ENCODE measurements around the gene PSMD6.

PSMD6 gene

GRCh38 chr3:64053117-64053516, 29.8 kb upstream of the PSMD6 start:
- H3K79me2 ChIP-seq (ENCODE audit: low read length), result no peaks in the 10 kb centered on the region
- H3K4me3 ChIP-seq (ENCODE audit: low read length), result no peak overlapping the region
- no peaks in the 10 kb centered on the region for H3K27me3 ChIP-seq (ENCODE audit: low read depth, low read length)
- no peaks in the 10 kb centered on the region for H3K36me3 ChIP-seq (replicated peaks; ENCODE audit: low read depth, low read length)
- H3K27ac ChIP-seq (ENCODE audit: low read length), result no peak overlapping the region
- H2AFZ ChIP-seq (ENCODE audit: low read depth, low read length), result no peak overlapping the region
- no peaks in the 10 kb centered on the region for H3K9me3 ChIP-seq (ENCODE audit: insufficient read depth, low read length)
- no peaks in the 10 kb centered on the region for H4K20me1 ChIP-seq (ENCODE audit: insufficient read depth, low read length)
- H3K4me1 ChIP-seq (ENCODE audit: low read length), result peaks cover 18% of the 10 kb centered on the region
- H3K4me2 ChIP-seq (ENCODE audit: low read length), result no peak overlapping the region
- H3K9ac ChIP-seq (ENCODE audit: low read length), result no peak overlapping the region
- TF ChIP-seq, protein P1, sequence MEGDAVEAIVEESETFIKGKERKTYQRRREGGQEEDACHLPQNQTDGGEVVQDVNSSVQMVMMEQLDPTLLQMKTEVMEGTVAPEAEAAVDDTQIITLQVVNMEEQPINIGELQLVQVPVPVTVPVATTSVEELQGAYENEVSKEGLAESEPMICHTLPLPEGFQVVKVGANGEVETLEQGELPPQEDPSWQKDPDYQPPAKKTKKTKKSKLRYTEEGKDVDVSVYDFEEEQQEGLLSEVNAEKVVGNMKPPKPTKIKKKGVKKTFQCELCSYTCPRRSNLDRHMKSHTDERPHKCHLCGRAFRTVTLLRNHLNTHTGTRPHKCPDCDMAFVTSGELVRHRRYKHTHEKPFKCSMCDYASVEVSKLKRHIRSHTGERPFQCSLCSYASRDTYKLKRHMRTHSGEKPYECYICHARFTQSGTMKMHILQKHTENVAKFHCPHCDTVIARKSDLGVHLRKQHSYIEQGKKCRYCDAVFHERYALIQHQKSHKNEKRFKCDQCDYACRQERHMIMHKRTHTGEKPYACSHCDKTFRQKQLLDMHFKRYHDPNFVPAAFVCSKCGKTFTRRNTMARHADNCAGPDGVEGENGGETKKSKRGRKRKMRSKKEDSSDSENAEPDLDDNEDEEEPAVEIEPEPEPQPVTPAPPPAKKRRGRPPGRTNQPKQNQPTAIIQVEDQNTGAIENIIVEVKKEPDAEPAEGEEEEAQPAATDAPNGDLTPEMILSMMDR (IDR thresholded peaks at IDR 0.05; ENCODE audit: low read depth, low read length), result no peak
- no peak for TF ChIP-seq EZH2phosphoT487 (IDR thresholded peaks at IDR 0.05; ENCODE audit: low read depth)

GRCh38 chr3:64049832-64050231, 26.5 kb upstream of the PSMD6 start:
- H3K36me3 ChIP-seq (replicated peaks; ENCODE audit: low read depth, low read length), result no peaks in the 10 kb centered on the region
- H3K4me2 ChIP-seq (ENCODE audit: low read length), result no peak overlapping the region
- H3K4me1 ChIP-seq (ENCODE audit: low read length), result peaks cover 6% of the 10 kb centered on the region
- no peak overlapping the region for H3K4me3 ChIP-seq (ENCODE audit: low read length)
- H3K9me3 ChIP-seq (ENCODE audit: insufficient read depth, low read length), result no peaks in the 10 kb centered on the region
- H3K9ac ChIP-seq (ENCODE audit: low read length), result no peak overlapping the region
- H4K20me1 ChIP-seq (ENCODE audit: insufficient read depth, low read length), result no peaks in the 10 kb centered on the region
- TF ChIP-seq, protein P1 (IDR thresholded peaks at IDR 0.05; ENCODE audit: low read depth, low read length), result no peak
- no peak for TF ChIP-seq EZH2phosphoT487 (IDR thresholded peaks at IDR 0.05; ENCODE audit: low read depth)
- no peak overlapping the region for H2AFZ ChIP-seq (ENCODE audit: low read depth, low read length)
- no peak overlapping the region for H3K27ac ChIP-seq (ENCODE audit: low read length)
- peaks cover 16% of the 10 kb centered on the region for H3K27me3 ChIP-seq (ENCODE audit: low read depth, low read length)
- H3K79me2 ChIP-seq (ENCODE audit: low read length), result no peaks in the 10 kb centered on the region

DNA sequence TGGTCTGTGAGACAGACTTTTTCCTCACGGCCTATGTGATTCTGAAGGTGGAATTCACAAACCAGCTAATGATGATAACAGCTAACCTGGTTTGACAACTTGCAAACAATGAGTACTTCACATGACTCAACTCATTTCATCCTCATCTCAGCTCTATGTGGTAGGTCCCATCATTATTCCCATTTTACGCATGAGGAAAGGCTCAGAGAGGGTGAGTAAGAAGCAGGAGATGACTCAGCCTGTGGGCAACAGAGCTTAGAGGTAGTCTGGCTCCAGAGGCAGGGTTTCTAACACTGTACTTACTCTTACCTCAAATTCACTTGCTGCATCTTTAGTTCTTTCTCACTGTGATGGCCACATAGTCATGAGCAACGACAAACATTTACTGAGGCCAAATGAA, 25.8 kb upstream of the PSMD6 start:
- Histone ChIP-seq H3K27me3 (ENCODE audit: low read depth, low read length) (peaks cover 16% of the 10 kb centered on the region), H3K4me2 (ENCODE audit: low read length) (no peak overlapping the region), H2AFZ (ENCODE audit: low read depth, low read length) (no peak overlapping the region), H4K20me1 (ENCODE audit: insufficient read depth, low read length) (no peaks in the 10 kb centered on the region), H3K9me3 (ENCODE audit: insufficient read depth, low read length) (no peaks in the 10 kb centered on the region), H3K79me2 (ENCODE audit: low read length) (no peaks in the 10 kb centered on the region), H3K36me3 (replicated peaks; ENCODE audit: low read depth, low read length) (no peaks in the 10 kb centered on the region), H3K9ac (ENCODE audit: low read length) (no peak overlapping the region), H3K4me1 (ENCODE audit: low read length) (peaks cover 6% of the 10 kb centered on the region), H3K4me3 (ENCODE audit: low read length) (no peak overlapping the region), H3K27ac (ENCODE audit: low read length) (no peak overlapping the region)
- no peak for TF ChIP-seq EZH2phosphoT487 (IDR thresholded peaks at IDR 0.05; ENCODE audit: low read depth)
- TF ChIP-seq, protein P1 (IDR thresholded peaks at IDR 0.05; ENCODE audit: low read depth, low read length), result no peak

DNA sequence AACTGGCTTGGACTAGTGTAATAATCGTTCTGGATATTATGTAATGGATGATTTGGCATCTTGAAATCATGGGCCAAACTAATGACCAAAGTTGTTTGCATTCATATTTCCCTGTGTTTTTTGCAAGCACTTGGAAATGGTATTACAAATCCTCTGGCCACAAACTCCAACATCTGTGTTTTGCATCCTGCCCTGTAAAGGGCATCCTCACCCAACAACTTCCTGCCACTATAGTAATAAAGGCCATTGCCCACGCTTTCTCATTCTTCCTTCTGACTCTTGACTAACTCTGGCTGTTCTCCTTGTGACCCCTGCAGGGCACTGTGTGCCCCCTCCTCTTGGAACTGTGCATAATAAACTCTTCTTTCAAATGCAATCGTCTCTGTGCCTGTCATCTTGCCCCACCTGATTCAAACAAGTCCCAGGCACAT, 25.4 kb upstream of the PSMD6 start:
- no peak overlapping the region for H2AFZ ChIP-seq (ENCODE audit: low read depth, low read length)

More for the DNA sequence above, 25.4 kb upstream of the PSMD6 start:
- H3K9ac ChIP-seq (ENCODE audit: low read length), result no peak overlapping the region
- H3K27me3 ChIP-seq (ENCODE audit: low read depth, low read length), result peaks cover 19% of the 10 kb centered on the region
- H3K9me3 ChIP-seq (ENCODE audit: insufficient read depth, low read length), result no peaks in the 10 kb centered on the region
- no peaks in the 10 kb centered on the region for H3K79me2 ChIP-seq (ENCODE audit: low read length)
- H3K36me3 ChIP-seq (replicated peaks; ENCODE audit: low read depth, low read length), result no peaks in the 10 kb centered on the region
- H4K20me1 ChIP-seq (ENCODE audit: insufficient read depth, low read length), result no peaks in the 10 kb centered on the region
- no peak overlapping the region for H3K4me3 ChIP-seq (ENCODE audit: low read length)
- H3K4me1 ChIP-seq (ENCODE audit: low read length), result peaks cover 6% of the 10 kb centered on the region
- TF ChIP-seq, protein P1 (IDR thresholded peaks at IDR 0.05; ENCODE audit: low read depth, low read length), result no peak
- no peak for TF ChIP-seq EZH2phosphoT487 (IDR thresholded peaks at IDR 0.05; ENCODE audit: low read depth)
- no peak overlapping the region for H3K27ac ChIP-seq (ENCODE audit: low read length)
- no peak overlapping the region for H3K4me2 ChIP-seq (ENCODE audit: low read length)

All from OCI-LY3 (cell line).